Measurements from ENCODE around the gene EVPL. TPM values are rescaled to one million over a fixed set of nuclear protein-coding genes. Genes with fewer than 3 reads are reported as not detected.

The EVPL gene
- total and polyA plus RNA-seq, 2 donors from 2014 or later = 11.1 to 23.5 TPM

- H3K4me3 ChIP-seq (ENCODE audit: low read length in 3 of 3) = no peak overlapping the region
- DNase-seq (peak in 2 of 5 donors; percentile 20 to 46), FAIRE-seq (no peak)
- no peaks in the 10 kb centered on the region for H3K27me3 ChIP-seq (ENCODE audit: control insufficient read depth, insufficient read depth, low read length)
- TF ChIP-seq, protein P1, sequence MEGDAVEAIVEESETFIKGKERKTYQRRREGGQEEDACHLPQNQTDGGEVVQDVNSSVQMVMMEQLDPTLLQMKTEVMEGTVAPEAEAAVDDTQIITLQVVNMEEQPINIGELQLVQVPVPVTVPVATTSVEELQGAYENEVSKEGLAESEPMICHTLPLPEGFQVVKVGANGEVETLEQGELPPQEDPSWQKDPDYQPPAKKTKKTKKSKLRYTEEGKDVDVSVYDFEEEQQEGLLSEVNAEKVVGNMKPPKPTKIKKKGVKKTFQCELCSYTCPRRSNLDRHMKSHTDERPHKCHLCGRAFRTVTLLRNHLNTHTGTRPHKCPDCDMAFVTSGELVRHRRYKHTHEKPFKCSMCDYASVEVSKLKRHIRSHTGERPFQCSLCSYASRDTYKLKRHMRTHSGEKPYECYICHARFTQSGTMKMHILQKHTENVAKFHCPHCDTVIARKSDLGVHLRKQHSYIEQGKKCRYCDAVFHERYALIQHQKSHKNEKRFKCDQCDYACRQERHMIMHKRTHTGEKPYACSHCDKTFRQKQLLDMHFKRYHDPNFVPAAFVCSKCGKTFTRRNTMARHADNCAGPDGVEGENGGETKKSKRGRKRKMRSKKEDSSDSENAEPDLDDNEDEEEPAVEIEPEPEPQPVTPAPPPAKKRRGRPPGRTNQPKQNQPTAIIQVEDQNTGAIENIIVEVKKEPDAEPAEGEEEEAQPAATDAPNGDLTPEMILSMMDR (IDR thresholded peaks at IDR 0.05; ENCODE audit: borderline replicate concordance, extremely low read depth, insufficient read depth) = no peak
- H3K4me1 ChIP-seq (ENCODE audit: control insufficient read depth in 2 of 3, insufficient read depth in 2 of 3, low read depth in 1 of 3, low read length in 3 of 3) = peaks cover 0 to 4% (median 2%) of the 10 kb centered on the region in 3 donors
- intact Hi-C loops (cut with DNase I) = no loop called here
- H3K9ac ChIP-seq (ENCODE audit: low read length in 3 of 3) = no peak overlapping the region
- peak overlapping the region in 1 of 2 donors; percentile 37 for H3K27ac ChIP-seq (ENCODE audit: low read depth in 2 of 2, low read length in 2 of 2)
- no peaks in the 10 kb centered on the region for H3K9me3 ChIP-seq (ENCODE audit: control insufficient read depth in 2 of 3, insufficient read depth in 1 of 3, low read length in 3 of 3)
- peaks cover 11 to 37% (median 26%) of the 10 kb centered on the region in 3 donors for H3K36me3 ChIP-seq (ENCODE audit: control insufficient read depth in 2 of 3, insufficient read depth in 3 of 3, low read length in 3 of 3)
Measured at GRCh38 chr17:76050538-76051467, 23.7 kb upstream of the EVPL start.

- Histone ChIP-seq H3K4me3 (ENCODE audit: low read length in 3 of 3) (no peak overlapping the region), H3K9ac (ENCODE audit: low read length in 3 of 3) (no peak overlapping the region), H3K9me3 (ENCODE audit: control insufficient read depth in 2 of 3, insufficient read depth in 1 of 3, low read length in 3 of 3) (no peaks in the 10 kb centered on the region), H3K4me1 (ENCODE audit: control insufficient read depth in 2 of 3, insufficient read depth in 2 of 3, low read depth in 1 of 3, low read length in 3 of 3) (peaks cover 0 to 4% (median 2%) of the 10 kb centered on the region in 3 donors), H3K36me3 (ENCODE audit: control insufficient read depth in 2 of 3, insufficient read depth in 3 of 3, low read length in 3 of 3) (peaks cover 12 to 45% (median 32%) of the 10 kb centered on the region in 3 donors), H3K27ac (ENCODE audit: low read depth in 2 of 2, low read length in 2 of 2) (no peak overlapping the region), H3K27me3 (ENCODE audit: control insufficient read depth, insufficient read depth, low read length) (no peaks in the 10 kb centered on the region)
- TF ChIP-seq, protein P1 (IDR thresholded peaks at IDR 0.05; ENCODE audit: borderline replicate concordance, extremely low read depth, insufficient read depth) = no peak
- no peak for FAIRE-seq
- intact Hi-C loops (cut with DNase I) = no loop called here
- DNase-seq = peak in 1 of 5 donors; percentile 64
Measured at GRCh38 chr17:76049836-76050537, 22.9 kb upstream of the EVPL start.

DNA sequence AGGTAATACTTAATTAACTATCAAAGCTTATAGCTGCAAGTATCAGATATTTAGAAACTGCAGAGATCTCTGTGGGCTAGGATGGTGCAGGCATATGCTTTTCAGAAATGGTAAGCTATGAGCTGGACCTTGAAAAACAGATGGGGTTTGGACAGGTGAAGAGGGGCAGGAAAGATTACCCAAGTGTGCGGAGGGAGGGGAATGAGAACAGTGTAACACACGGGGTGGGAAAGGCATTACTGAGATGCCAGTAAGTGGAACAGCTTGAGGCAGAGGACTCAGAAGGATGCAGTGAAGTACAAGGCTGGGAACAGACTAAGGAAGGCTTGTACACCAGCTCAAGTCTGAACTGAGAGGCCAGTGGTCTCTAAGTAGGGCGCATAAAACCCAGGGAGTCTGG is 22.1 kb upstream of the EVPL start:
- DNase-seq = no peak
- Histone ChIP-seq H3K9me3 (ENCODE audit: control insufficient read depth in 2 of 3, insufficient read depth in 1 of 3, low read length in 3 of 3) (no peaks in the 10 kb centered on the region), H3K27me3 (ENCODE audit: control insufficient read depth, insufficient read depth, low read length) (no peaks in the 10 kb centered on the region), H3K4me3 (ENCODE audit: low read length in 3 of 3) (no peak overlapping the region), H3K27ac (ENCODE audit: low read depth in 2 of 2, low read length in 2 of 2) (no peak overlapping the region), H3K9ac (ENCODE audit: low read length in 3 of 3) (no peak overlapping the region), H3K4me1 (ENCODE audit: control insufficient read depth in 2 of 3, insufficient read depth in 2 of 3, low read depth in 1 of 3, low read length in 3 of 3) (peaks cover 0 to 4% (median 2%) of the 10 kb centered on the region in 3 donors), H3K36me3 (ENCODE audit: control insufficient read depth in 2 of 3, insufficient read depth in 3 of 3, low read length in 3 of 3) (peaks cover 13 to 52% (median 38%) of the 10 kb centered on the region in 3 donors)
- FAIRE-seq = no peak
- TF ChIP-seq, protein P1 (IDR thresholded peaks at IDR 0.05; ENCODE audit: borderline replicate concordance, extremely low read depth, insufficient read depth) = no peak
- intact Hi-C loops (cut with DNase I) = no loop called here
